CD14-positive monocyte (primary cell): Measurements from ENCODE around the gene LCNL1. TPM values are rescaled to one million over a fixed set of nuclear protein-coding genes. Genes with fewer than 3 reads are reported as not detected.

Experiments used
- DNase-seq, 3 donors: peaks; one replicate each; pipeline ENCODE4 v3.0.0-alpha.2; 2011 to 2022
- H2AFZ ChIP-seq: 2 replicates; pipeline ENCODE4 v1.6.0; 2012; ENCODE audit warnings: mild to moderate bottlenecking, low read depth, low read length, inconsistent platforms; ENCODE audit not compliant: insufficient read depth, poor library complexity, severe bottlenecking
- H3K27ac ChIP-seq, 2 donors: 1 replicate in 1 of 2; 2 replicates in 1 of 2; pipeline ENCODE4 v1.5.1; 2012 to 2013; ENCODE audit warnings: low read length in 2 of 2, control low read depth in 1 of 2, inconsistent platforms in 1 of 2, low read depth in 1 of 2, mild to moderate bottlenecking in 1 of 2
- H3K27me3 ChIP-seq, 2 donors: one replicate each; pipeline versions ENCODE4 v1.6.0 to v1.6.1; 2011 to 2013; ENCODE audit warnings: low read length in 2 of 2; ENCODE audit not compliant: control insufficient read depth in 2 of 2, insufficient read depth in 2 of 2
- H3K36me3 ChIP-seq, 2 donors: replicated peaks in 1 of 2; 1 replicate in 1 of 2; 2 replicates in 1 of 2; pipeline versions ENCODE4 v1.5.1 to v1.6.1; 2012 to 2013; ENCODE audit warnings: low read length in 2 of 2, control low read depth in 1 of 2, inconsistent platforms in 1 of 2, mild to moderate bottlenecking in 1 of 2; ENCODE audit not compliant: insufficient read depth in 2 of 2, control insufficient read depth in 1 of 2
- H3K4me1 ChIP-seq, 2 donors: 1 replicate in 1 of 2; 2 replicates in 1 of 2; pipeline versions ENCODE4 v1.5.1 to v1.6.1; 2012 to 2013; ENCODE audit warnings: low read length in 2 of 2, control low read depth in 1 of 2, inconsistent platforms in 1 of 2, mild to moderate bottlenecking in 1 of 2, moderate library complexity in 1 of 2; ENCODE audit not compliant: insufficient read depth in 2 of 2, control insufficient read depth in 1 of 2
- H3K4me2 ChIP-seq: replicated peaks from 2 replicates; pipeline ENCODE3; 2012; ENCODE audit warnings: low read length, moderate library complexity, mild to moderate bottlenecking; ENCODE audit not compliant: poor library complexity, severe bottlenecking; ENCODE audit errors: extremely low read depth
- H3K4me3 ChIP-seq, 3 experiments: fragments of 200-600 bp in 1 of 3; sonication (generic) in 1 of 3; replicated peaks in 1 of 3; 1 replicate in 2 of 3; 2 replicates in 1 of 3; pipeline ENCODE4 v1.5.1; 2011 to 2013; ENCODE audit warnings: low read length in 3 of 3, mild to moderate bottlenecking in 3 of 3, control low read depth in 2 of 3, low read depth in 2 of 3, inconsistent platforms in 1 of 3, moderate library complexity in 1 of 3
- H3K79me2 ChIP-seq: 2 replicates; pipeline ENCODE4 v1.6.0; 2012; ENCODE audit warnings: mild to moderate bottlenecking, control low read depth, inconsistent platforms, low read length, moderate library complexity; ENCODE audit not compliant: insufficient read depth
- H3K9ac ChIP-seq: 2 replicates; pipeline ENCODE4 v1.6.0; 2017; ENCODE audit warnings: low read length, mild to moderate bottlenecking; ENCODE audit not compliant: insufficient read depth, poor library complexity, severe bottlenecking
- H3K9me3 ChIP-seq, 2 donors: replicated peaks in 1 of 2; 1 replicate in 1 of 2; 2 replicates in 1 of 2; pipeline versions ENCODE4 v1.5.1 to v1.6.1; 2012 to 2013; ENCODE audit warnings: low read length in 2 of 2, control low read depth in 1 of 2; ENCODE audit not compliant: control insufficient read depth in 1 of 2, insufficient read depth in 1 of 2
- H4K20me1 ChIP-seq: 2 replicates; pipeline ENCODE4 v1.6.0; 2012; ENCODE audit warnings: mild to moderate bottlenecking, low read length, control low read depth, moderate library complexity; ENCODE audit not compliant: insufficient read depth
- H3K27ac Mint-ChIP-seq, 7 donors: one replicate each; pipeline ENCODE4 v1.8.0; 2020; ENCODE audit warnings: mild to moderate bottlenecking in 7 of 7, mixed read lengths in 7 of 7, moderate library complexity in 6 of 7, inconsistent platforms in 2 of 7
- H3K27me3 Mint-ChIP-seq, 3 donors: one replicate each; pipeline ENCODE4 v1.8.0; 2021 to 2022; ENCODE audit warnings: low read depth in 3 of 3, mild to moderate bottlenecking in 3 of 3, mixed read lengths in 3 of 3, moderate library complexity in 3 of 3, inconsistent platforms in 1 of 3
- H3K36me3 Mint-ChIP-seq, 2 donors: one replicate each; pipeline ENCODE4 v1.8.0; 2020; ENCODE audit warnings: mixed read lengths in 2 of 2, inconsistent platforms in 1 of 2, mild to moderate bottlenecking in 1 of 2
- H3K4me1 Mint-ChIP-seq: one replicate; pipeline ENCODE4 v1.8.0; 2020; ENCODE audit warnings: mild to moderate bottlenecking, mixed read lengths
- H3K4me3 Mint-ChIP-seq, 2 donors: one replicate each; pipeline ENCODE4 v1.8.0; 2020; ENCODE audit warnings: mild to moderate bottlenecking in 2 of 2, mixed read lengths in 2 of 2, moderate library complexity in 1 of 2
- H3K9me3 Mint-ChIP-seq, 7 donors: one replicate each; pipeline ENCODE4 v1.8.0; 2020 to 2022; ENCODE audit warnings: mixed read lengths in 7 of 7, mild to moderate bottlenecking in 6 of 7, moderate library complexity in 6 of 7, inconsistent platforms in 2 of 7
- CTCF ChIP-seq: fragments of 200-600 bp; IDR thresholded peaks from one replicate; pipeline ENCODE4 v1.8.0; 2022; ENCODE audit warnings: antibody characterized with exemption, mild to moderate bottlenecking
- WGBS: methylation state at CpG from one replicate; pipeline ENCODE4 v1.1.5; 2013; ENCODE audit warnings: missing lambda C conversion rate; ENCODE audit not compliant: insufficient coverage; 5-methylcytosine and 5-hydroxymethylcytosine counted together
- intact Hi-C, 2 donors: fragments of 100-400 bp; cut with micrococcal nuclease; formaldehyde crosslinking; loops; one replicate each; pipeline versions ENCODE4 v1.15.0 to v1.15.1; 2023
- polyA plus RNA-seq, 3 donors: library from polyadenylated mRNA; depleted of rRNA in 1 of 3; unstranded in 2 of 3; stranded (reverse) in 1 of 3; fragments of 300-500 nt in 2 of 3; fragments of >200 nt in 1 of 3; fragmentation: Illumina TruSeq in 2 of 3; gene quantifications; 1 replicate in 2 of 3; 2 replicates in 1 of 3; pipeline ENCODE4 v1.2.3, GENCODE V29; 2012 to 2021

Gene LCNL1
- polyA plus RNA-seq, 3 donors, result 0.04 TPM; not detected in 2

GRCh38 chr9:136952876-136953770 lies 29.7 kb upstream of the LCNL1 start:
- H3K4me1 Mint-ChIP-seq, result peaks cover 8% of the 10 kb centered on the region
- peaks cover 13 to 17% of the 10 kb centered on the region in 2 donors for H3K4me1 ChIP-seq
- no peak for DNase-seq
- H3K27ac ChIP-seq, result no peak overlapping the region
- H4K20me1 ChIP-seq, result no peaks in the 10 kb centered on the region
- H3K27me3 Mint-ChIP-seq, result peaks cover 0 to 5% (median 0%) of the 10 kb centered on the region in 3 donors
- H3K79me2 ChIP-seq, result no peaks in the 10 kb centered on the region
- H3K4me3 ChIP-seq, result no peak overlapping the region
- no peaks in the 10 kb centered on the region for H3K27me3 ChIP-seq
- no peak overlapping the region for H3K27ac Mint-ChIP-seq
- no peak overlapping the region for H3K4me2 ChIP-seq
- 97% methylated on average over 39 of the region's 44 CpGs for WGBS
- intact Hi-C loops, result loop anchor here in 1 of 2 donors (5.0 kb wide), 1 partner anchor 106 kb away; the partner anchor contains the start of gene PHPT1
- no peak overlapping the region for H2AFZ ChIP-seq
- no peak overlapping the region for H3K4me3 Mint-ChIP-seq
- H3K9ac ChIP-seq, result no peak overlapping the region
- H3K9me3 Mint-ChIP-seq, result peaks cover 0 to 5% (median 3%) of the 10 kb centered on the region in 7 donors
- H3K9me3 ChIP-seq, result no peaks in the 10 kb centered on the region
- no peak for TF ChIP-seq CTCF
- no peaks in the 10 kb centered on the region for H3K36me3 ChIP-seq
- H3K36me3 Mint-ChIP-seq, result no peaks in the 10 kb centered on the region

- no peak for DNase-seq
- Histone ChIP-seq H2AFZ (no peak overlapping the region), H3K27ac (no peak overlapping the region), H3K9me3 (no peaks in the 10 kb centered on the region), H3K9ac (no peak overlapping the region), H3K79me2 (no peaks in the 10 kb centered on the region), H3K4me1 (peaks cover 13 to 15% of the 10 kb centered on the region in 2 donors), H3K27me3 (no peaks in the 10 kb centered on the region), H4K20me1 (no peaks in the 10 kb centered on the region), H3K36me3 (no peaks in the 10 kb centered on the region), H3K4me2 (no peak overlapping the region), H3K4me3 (no peak overlapping the region)
- Mint-ChIP-seq H3K27ac (no peak overlapping the region), H3K27me3 (peaks cover 0 to 5% (median 0%) of the 10 kb centered on the region in 3 donors), H3K9me3 (peaks cover 0 to 5% (median 3%) of the 10 kb centered on the region in 7 donors), H3K36me3 (no peaks in the 10 kb centered on the region), H3K4me1 (peaks cover 5% of the 10 kb centered on the region), H3K4me3 (no peak overlapping the region)
- WGBS, result 92% methylated on average over 17 of the region's 19 CpGs
- intact Hi-C loops, result loop anchor here in 1 of 2 donors (5.0 kb wide), 1 partner anchor 107 kb away; the partner anchor contains the start of gene PHPT1
- no peak for TF ChIP-seq CTCF
These were observed 29.0 kb upstream of the LCNL1 start for GRCh38 chr9:136953771-136954269.
